ENCODE results near the gene PUDP. TPM values are rescaled to one million over a fixed set of nuclear protein-coding genes. Genes with fewer than 3 reads are reported as not detected.

PUDP gene
- total RNA-seq, 1 experiment from 2014 or later: 20.3 TPM

GRCh38 chrX:7083021-7083420, 64.9 kb downstream of the PUDP start (continued):
- TF ChIP-seq ZBTB33 (IDR thresholded peaks at IDR 0.05; ENCODE audit: extremely low read depth, insufficient replicate concordance, low read length) (no peak), MAX (IDR thresholded peaks at IDR 0.05) (no peak), FOSL1 (IDR thresholded peaks at IDR 0.05; ENCODE audit: low read depth) (no peak), POLR2AphosphoS5 (IDR thresholded peaks at IDR 0.05; ENCODE audit: low read depth, low read length) (no peak), ATF3 (IDR thresholded peaks at IDR 0.05) (no peak), EZH2phosphoT487 (IDR thresholded peaks at IDR 0.05; ENCODE audit: borderline replicate concordance) (no peak), YY1 (IDR thresholded peaks at IDR 0.05; ENCODE audit: extremely low read depth, insufficient replicate concordance, low read depth, low read length) (no peak), RAD21 (IDR thresholded peaks at IDR 0.05; ENCODE audit: low read depth) (no peak), SRF (IDR thresholded peaks at IDR 0.05; ENCODE audit: low read depth) (no peak)

GRCh38 chrX:7082556-7082955, 65.4 kb downstream of the PUDP start:
- no TSS peak for BruUV-seq (replicated peaks)
- no peak for DNase-seq (ENCODE audit: low read depth, low spot score)
- Histone ChIP-seq H3K9me2 (ENCODE audit: insufficient read depth) (no peaks in the 10 kb centered on the region), H3K79me2 (ENCODE audit: insufficient read depth, low read length) (no peaks in the 10 kb centered on the region), H4K20me1 (ENCODE audit: insufficient read depth) (no peaks in the 10 kb centered on the region), H3K4me3 (replicated peaks in 1 of 2; ENCODE audit: low read depth in 1 of 2, low read length in 2 of 2) (no peak overlapping the region), H3K4me1 (ENCODE audit: control insufficient read depth in 1 of 2, insufficient read depth in 2 of 2, low read length in 2 of 2) (peaks cover 0 to 4% of the 10 kb centered on the region in 2 experiments; a peak in 1 of 4 replicates), H2AFZ (ENCODE audit: low read depth, low read length, poor library complexity, severe bottlenecking) (no peak overlapping the region), H3K27ac (ENCODE audit: low read depth, low read length) (no peak overlapping the region), H3K9me3 (ENCODE audit: control insufficient read depth in 1 of 2, insufficient read depth in 1 of 2, low read depth in 1 of 2, low read length in 2 of 2) (no peaks in the 10 kb centered on the region), H3K27me3 (ENCODE audit: insufficient read depth, low read length) (no peaks in the 10 kb centered on the region), H3K4me2 (ENCODE audit: low read length) (no peak overlapping the region), H3K9ac (ENCODE audit: low read length) (no peak overlapping the region), H3K36me3 (ENCODE audit: control insufficient read depth in 1 of 2, insufficient read depth in 2 of 2, low read length in 2 of 2) (no peaks in the 10 kb centered on the region)
- CTCF ChIA-PET: no interaction called here
- POLR2A ChIA-PET: no interaction called here
- intact Hi-C loops (cut with micrococcal nuclease): no loop called here
- ATAC-seq: no peak
- RAD21 ChIA-PET (ENCODE audit: low non-redundant PET in 1 of 2, low total read pairs in 2 of 2, uncharacterized antibody in 2 of 2, unreplicated experiment in 2 of 2): no interaction called here
- TF ChIP-seq ELF1 (IDR thresholded peaks at IDR 0.05; ENCODE audit: borderline replicate concordance, low read depth) (no peak), CEBPB (IDR thresholded peaks at IDR 0.05; ENCODE audit: low read depth) (no peak), CBX3 (IDR thresholded peaks at IDR 0.05; ENCODE audit: low read depth) (no peak), REST (IDR thresholded peaks at IDR 0.05; ENCODE audit: low read depth) (no peak), MAX (IDR thresholded peaks at IDR 0.05) (no peak), ATF3 (IDR thresholded peaks at IDR 0.05) (no peak), SIN3A (IDR thresholded peaks at IDR 0.05; ENCODE audit: low read depth) (no peak), POLR2A (IDR thresholded peaks at IDR 0.05; ENCODE audit: borderline replicate concordance, extremely low read depth, insufficient read depth, insufficient read length) (no peak), EZH2 (IDR thresholded peaks at IDR 0.05) (no peak), FOSL1 (IDR thresholded peaks at IDR 0.05; ENCODE audit: low read depth) (no peak), JUND (IDR thresholded peaks at IDR 0.05) (no peak), ZNF274 (IDR thresholded peaks at IDR 0.05; ENCODE audit: low read depth, low read length) (no peak), SRF (IDR thresholded peaks at IDR 0.05; ENCODE audit: low read depth) (no peak)

Measured in HCT116 (cell line).